Astrocyte of the spinal cord (primary cell): ENCODE data around the gene DCUN1D4.
"Not testable (repeated sequence)": the region's sequence is repeated elsewhere in the genome, so short reads cannot be mapped to it uniquely, and the experiment has no call there.

ENCODE experiments used
- DNase-seq: peaks from one replicate; pipeline ENCODE4 v3.0.0; 2011; ENCODE audit warnings: low read depth, low spot score
- H3K4me3 ChIP-seq: 2 replicates; pipeline ENCODE4 v1.5.1; 2011; ENCODE audit warnings: low read depth, mild to moderate bottlenecking, low read length, moderate library complexity
- CTCF ChIP-seq: IDR thresholded peaks from 2 replicates; pipeline ENCODE4 v1.5.1; 2012; ENCODE audit warnings: low read depth, mild to moderate bottlenecking, low read length, inconsistent platforms
- in situ Hi-C: cut with HindIII; loops from 2 replicates; pipeline ENCODE4 v1.10.0; 2017; ENCODE audit warnings: low sequenced_read_pairs

DCUN1D4 gene

GRCh38 chr4:51925307-51925706 lies 82.4 kb downstream of the DCUN1D4 start:
- DNase-seq = no peak
- in situ Hi-C loops = no loop called here
- no peak for TF ChIP-seq CTCF
- H3K4me3 ChIP-seq = no peak overlapping the region

GRCh38 chr4:51930557-51930956 lies 87.6 kb downstream of the DCUN1D4 start:
- in situ Hi-C loops = no loop called here
- peak; percentile 18 for DNase-seq
- no peak overlapping the region for H3K4me3 ChIP-seq
- TF ChIP-seq CTCF = no peak

GRCh38 chr4:51931461-51931860 lies 88.5 kb downstream of the DCUN1D4 start:
- in situ Hi-C loops = no loop called here
- TF ChIP-seq CTCF = no peak
- DNase-seq = peak; percentile 61
- H3K4me3 ChIP-seq = no peak overlapping the region

- H3K4me3 ChIP-seq = no peak overlapping the region
- in situ Hi-C loops = no loop called here
- peak; percentile 88 for DNase-seq
- TF ChIP-seq CTCF = no peak
These were observed 89.3 kb downstream of the DCUN1D4 start for GRCh38 chr4:51932261-51932660.

- DNase-seq = no peak
- in situ Hi-C loops = no loop called here
- no peak overlapping the region for H3K4me3 ChIP-seq
- TF ChIP-seq CTCF = no peak
These were observed 89.7 kb downstream of the DCUN1D4 start for GRCh38 chr4:51932684-51933083.

GRCh38 chr4:51940460-51940859 lies 97.5 kb downstream of the DCUN1D4 start:
- H3K4me3 ChIP-seq, DNase-seq, in situ Hi-C loops: not testable (repeated sequence)

- no peak for TF ChIP-seq CTCF
- peak; percentile 20 for DNase-seq
- in situ Hi-C loops = no loop called here
- no peak overlapping the region for H3K4me3 ChIP-seq
These were observed 99.3 kb downstream of the DCUN1D4 start for GRCh38 chr4:51942108-51942832.
